IPS DF 19.7 (cell line): Measurements from ENCODE around the gene GALNT17.

ENCODE experiments used
- DNase-seq: peaks from one replicate; pipeline ENCODE4 v3.0.0-alpha.2; 2013; ENCODE audit warnings: low read depth, low spot score

GALNT17 gene

DNA sequence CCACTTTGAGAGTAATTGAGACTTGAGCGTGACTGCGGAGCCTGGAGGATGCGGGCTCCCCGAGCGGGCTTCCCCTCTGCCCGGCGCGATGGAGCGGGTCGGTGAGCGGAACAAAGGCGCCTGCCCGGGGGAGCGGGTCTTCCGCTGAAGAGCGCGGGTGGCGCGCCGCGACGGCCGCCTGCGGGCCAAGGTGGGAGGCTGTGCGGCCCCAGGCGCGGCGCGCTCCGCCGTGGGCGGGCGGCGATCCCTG is at the start of gene GALNT17:
Gene GALNT17 (plus strand): TSS at position 18 of the 250 bp plus-strand sequence.
- no peak for DNase-seq

DNA sequence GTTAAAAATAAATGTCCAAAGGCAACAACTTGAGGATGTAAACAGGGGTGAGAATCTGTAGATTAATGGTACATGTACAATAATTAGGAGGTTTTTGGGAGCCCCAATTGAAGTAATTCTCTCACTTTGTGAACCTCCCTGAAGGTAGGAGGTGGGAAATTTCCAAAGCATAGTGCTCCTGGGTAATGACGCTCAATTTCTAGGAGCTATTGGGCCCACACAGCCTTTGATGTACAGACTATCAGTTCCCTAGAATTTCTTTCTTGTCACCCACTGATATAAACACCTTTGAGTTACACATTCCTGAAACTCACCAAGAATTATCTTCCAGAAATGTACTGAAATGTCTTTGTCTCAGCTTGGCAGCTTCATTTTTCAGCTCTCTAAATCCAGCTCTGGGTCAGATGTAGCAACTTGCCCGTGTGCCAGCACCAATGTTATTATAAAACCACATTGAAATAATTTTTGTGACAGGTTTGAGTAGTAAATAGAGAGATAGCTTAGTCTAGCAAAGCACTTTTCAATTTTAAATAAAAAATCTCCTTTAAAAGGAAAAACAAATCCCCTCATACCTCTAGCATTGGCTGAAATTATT is 36.6 kb upstream of the GALNT17 start:
- DNase-seq, result no peak

DNA sequence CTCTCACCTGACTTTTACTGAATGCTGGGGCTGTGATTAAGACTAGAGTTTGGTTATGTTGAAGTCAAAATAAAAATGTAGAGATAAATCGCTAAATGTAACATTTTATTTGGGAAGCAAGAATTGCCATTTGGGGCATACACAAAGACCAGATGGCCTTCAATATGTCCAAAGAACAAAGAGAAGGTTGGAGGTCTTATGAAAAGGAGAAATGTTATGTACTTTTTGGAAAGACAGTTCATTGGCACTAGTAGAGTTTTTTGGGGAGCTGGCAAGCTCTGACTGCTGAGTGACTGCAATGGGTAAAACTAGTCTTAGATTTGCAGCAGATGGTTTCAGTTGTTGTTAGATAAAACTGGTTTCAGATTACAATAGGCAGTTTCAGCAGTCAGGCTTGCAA is 35.6 kb upstream of the GALNT17 start:
- no peak for DNase-seq

DNA sequence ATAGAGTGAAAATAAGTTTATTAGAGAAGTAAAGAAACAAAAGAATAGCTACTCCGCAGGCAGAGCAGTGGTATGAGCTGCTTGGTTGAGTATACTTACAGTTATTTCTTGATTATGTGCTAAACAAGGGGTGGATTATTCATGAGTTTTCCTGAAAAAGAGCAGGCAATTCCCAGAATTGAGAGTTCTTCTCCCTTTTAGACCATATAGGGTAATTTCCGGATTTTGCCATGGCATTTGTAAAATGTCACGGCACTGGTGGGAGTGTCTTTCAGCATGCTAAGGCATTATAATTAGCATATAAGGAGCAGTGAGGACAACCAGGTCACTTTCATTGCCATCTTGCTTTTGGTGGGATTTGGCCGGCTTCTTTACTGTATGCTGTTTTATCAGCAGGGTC is 25.7 kb upstream of the GALNT17 start:
- DNase-seq, result no peak

DNA sequence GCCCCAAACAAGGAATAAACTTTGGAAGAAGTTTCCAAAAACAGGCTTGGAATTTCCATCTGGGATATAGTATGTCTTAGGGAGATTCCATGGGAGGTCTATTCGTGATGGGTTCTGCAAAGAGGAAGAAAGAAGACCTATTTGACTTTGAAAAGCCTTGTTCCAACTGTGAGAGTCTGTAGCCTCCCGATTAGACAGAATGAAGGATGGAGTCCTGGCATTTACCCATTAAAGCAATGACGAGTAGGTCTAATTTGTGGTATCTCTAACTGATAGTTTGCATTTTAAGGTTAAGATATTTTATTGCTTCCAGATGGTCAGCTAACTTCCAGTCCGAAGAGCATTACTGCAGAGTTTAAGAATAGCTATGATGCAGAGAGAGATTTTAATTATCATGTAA is 19.5 kb upstream of the GALNT17 start:
- no peak for DNase-seq

DNA sequence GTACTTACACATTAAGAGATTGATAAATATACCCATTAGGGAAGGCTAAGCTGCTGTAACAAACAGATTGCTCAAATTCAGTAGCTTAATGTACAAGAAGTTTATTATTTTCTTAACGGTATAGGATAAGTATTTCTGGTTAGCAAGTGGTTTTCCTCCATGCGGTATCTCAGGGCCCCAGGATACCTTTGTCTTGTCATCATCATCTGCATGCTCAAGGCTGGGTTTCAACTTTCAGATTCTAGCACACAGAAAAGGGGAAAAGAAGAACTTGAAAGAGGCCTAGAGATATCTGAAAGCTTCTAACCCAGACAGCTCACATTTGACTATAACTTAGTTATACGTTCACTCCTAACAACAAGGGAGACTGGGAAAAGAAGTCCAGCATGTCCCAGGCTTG is 11.8 kb upstream of the GALNT17 start:
- DNase-seq, result no peak

DNA sequence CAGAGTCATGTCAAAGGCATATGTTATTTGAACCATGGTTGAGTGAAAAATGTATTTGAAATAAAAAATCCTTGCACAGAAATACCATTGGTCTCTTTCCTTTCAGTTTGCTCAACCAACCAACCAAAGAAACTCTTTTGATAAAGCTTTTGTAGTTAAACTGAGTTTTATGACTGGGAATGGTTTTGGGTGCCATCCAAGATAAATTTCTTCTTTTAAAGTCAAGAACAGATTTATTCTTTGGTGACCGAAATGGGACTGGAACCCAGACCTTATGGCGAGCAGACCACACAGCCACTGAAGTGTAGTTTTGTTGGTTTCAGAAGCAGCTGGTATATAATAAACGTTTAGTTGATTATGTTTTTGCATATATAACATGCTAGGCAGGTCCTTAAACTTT is 2.8 kb upstream of the GALNT17 start:
- DNase-seq, result no peak

DNA sequence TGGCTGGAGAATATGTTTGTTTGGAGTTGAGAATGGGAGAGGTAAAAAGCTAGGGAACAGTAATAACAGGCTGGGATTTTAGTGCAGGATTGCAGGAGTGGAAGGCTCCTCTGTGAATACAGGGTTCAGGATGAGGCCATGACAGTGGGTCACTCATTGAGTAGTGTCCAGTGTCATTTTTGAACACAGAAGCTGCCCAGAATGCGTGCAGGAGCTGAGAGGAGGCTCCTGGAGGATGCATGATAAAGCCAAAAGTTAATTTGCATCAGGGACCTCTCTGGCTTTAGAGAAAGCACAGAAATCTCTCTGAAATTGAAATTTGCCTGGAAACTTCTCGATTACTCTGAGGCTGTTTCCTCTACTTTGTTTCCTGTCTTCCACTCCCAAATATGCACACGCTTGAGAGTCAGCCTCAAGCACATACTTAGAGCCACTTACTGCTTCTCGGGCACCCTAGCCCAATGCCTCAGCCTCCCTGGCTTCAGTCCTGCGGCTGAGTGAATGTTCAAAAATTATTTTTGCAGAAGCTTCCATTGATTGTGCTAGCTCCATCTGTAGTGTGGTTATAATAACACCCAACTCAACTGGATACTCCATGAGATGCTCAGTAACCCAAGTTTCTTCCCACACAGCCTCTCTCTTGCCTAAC is 1.8 kb upstream of the GALNT17 start:
- DNase-seq, result no peak

DNA sequence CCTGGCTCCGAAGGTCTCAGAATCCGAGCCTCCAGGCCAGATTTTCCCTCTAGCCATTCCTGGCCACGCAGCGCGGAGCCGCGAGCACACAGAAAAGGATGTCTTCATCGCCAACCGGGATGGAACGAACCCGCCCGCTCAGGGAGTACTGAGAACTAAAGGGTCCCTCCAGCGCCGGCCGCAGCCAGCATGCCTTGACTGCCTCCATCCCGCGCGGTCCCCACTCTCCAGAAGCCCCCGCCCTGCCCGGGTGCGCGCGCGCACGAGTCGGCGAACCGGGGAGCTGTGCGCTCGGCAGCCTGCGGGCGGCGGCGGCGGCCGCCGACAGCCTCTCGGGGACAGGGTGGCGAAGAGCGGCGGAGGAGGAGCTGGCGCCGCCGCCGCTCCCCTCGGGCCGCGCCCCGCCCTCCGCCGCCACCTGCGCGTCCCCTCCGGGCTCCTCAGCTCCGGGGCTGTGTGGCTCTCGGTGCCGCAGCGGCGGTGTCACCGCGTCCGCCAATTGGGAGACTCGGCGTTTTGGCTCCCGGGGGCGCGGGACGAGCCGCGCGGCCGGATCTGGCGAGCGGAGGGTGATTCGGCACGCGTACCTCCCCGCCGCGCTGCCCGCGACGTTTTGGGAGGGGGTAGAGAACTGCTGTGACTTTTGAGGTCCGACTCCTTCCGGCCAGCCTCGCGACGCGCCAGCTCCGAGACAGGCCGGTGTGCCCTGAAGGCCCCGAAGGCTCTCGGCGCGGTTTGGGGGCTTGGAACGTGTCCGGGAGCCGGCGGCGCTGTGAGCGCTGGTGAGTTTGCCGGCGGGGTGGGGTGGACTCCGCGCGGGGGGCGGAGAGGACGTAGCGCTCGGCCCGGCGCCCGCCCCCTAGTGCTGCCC is 453 bp upstream of the GALNT17 start:
- no peak for DNase-seq

DNA sequence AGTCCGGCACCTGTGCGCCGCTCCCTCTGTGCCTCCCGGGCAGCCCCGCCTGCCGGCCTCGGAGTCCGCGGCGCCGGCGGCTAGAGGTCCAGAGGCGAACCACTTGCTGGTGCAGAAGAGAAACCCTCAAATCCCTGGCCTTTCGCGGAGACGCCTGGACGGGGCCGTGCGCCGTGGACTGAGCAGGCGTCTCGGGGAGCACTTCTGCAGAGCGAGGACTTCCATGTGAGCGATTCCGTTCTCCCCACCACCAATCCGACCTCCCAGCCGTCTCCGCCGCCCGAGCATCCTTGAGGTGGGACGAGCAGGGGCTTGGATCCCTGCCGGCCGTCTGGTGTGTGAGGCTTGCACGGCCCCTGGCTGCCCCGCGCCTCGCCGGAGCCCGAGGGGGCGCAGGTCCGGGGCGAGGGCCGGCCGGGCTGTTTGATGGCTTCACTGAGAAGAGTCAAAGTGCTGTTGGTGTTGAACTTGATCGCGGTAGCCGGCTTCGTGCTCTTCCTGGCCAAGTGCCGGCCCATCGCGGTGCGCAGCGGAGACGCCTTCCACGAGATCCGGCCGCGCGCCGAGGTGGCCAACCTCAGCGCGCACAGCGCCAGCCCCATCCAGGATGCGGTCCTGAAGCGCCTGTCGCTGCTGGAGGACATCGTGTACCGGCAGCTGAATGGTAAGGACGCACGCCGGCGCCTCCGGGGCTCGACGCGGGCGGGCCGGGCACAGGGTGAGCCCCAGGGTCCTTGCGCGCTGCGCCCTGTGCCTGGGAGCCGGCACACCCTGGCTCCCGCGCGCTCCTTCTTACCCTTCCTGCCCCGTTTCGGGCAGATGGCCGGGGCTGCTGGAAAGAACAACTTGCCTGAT is 660 bp downstream of the GALNT17 start:
- no peak for DNase-seq

DNA sequence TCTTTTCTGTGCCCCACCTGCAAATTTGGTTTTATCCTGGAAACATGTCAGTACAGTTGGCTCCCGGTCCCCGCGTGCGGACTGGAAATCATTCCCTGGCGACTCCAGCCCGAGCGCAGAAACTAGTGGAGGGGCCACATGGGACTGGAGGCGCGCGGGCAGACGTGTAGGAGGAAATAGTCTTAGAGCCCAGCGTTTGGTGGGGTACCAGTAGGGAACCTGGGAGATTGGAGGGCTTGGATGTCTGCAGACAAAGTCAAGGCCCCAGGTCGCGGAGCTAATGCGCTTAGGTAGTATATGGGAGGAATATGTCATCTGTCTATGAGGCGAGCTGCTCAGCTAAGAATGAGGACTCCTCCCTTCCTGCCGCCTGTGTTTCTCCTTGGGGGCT is 1.3 kb downstream of the GALNT17 start:
- no peak for DNase-seq

DNA sequence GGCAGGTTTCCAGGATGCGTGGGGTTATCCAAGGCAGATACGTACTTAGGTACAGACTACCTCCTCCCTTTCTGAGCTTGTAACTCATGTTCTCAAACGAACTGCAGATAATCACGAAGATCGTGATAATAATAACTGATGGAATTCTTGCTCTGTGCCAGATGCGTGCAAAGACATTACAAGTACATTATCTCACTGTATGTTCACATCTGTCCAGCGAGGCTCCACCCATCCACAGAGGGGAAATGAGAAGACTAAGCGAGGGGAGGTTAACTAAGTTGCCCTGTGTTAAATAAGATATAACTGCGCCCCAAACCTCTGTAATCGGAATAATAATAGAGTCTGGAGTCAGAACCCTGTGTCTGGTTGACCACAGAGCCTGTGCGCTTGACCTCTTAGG is 1.9 kb downstream of the GALNT17 start:
- no peak for DNase-seq

DNA sequence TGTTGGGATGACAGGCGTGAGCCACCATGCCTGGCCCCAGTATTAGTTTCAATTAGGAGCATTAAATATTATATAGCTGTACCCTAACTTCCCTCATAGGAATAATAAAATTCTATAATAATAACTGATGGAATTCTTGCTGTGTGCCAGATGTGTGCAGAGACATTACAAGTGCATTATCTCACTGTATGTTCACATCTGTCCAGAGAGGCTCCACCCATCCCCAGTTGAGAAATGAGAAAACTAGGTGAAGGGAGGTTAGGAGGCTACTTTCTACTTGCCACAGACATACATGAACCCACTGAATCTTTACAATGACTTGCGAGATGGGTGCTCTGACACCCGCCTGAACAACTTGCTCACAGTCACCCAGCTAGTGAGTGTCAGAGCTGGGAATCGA is 3.2 kb downstream of the GALNT17 start:
- DNase-seq, result no peak

DNA sequence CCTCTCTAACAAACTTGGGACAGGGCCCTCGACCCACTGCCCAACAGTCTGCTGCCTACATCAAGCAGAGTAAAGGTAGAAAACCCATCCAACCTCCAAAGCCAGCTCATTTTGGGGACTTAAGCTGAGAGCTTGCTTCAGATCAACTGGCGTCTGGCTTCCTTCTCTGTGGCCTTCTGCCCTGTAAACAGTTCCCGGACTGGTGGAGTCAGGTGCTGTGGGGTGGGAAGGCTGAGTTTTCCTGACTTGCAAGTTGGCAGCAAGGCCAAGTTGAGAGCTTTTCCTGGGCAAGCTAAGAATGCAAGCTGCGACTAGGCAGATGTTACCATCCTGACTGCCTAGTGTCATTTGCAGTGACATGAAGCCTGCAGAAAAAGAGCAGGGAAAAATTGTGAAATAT is 3.7 kb downstream of the GALNT17 start:
- no peak for DNase-seq

DNA sequence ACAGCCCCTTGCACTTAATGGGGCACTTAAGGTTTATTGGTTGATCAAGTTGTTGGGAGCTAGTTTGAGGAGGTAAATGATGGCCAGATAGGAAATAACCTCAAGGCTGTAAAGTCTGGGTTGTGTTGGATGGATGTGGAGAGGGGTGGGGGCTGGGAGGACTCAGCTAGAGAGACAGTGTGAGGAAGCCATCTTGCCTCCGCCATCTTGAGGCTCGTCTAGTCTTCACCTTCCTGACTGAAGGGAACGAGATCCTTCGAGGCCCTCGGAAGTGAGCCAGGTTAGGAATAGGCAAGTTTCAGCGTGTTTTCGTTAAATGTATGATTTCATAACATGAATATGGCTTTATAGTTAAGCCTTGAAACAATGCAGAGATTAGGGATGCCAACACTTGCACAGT is 5.5 kb downstream of the GALNT17 start:
- DNase-seq, result no peak

DNA sequence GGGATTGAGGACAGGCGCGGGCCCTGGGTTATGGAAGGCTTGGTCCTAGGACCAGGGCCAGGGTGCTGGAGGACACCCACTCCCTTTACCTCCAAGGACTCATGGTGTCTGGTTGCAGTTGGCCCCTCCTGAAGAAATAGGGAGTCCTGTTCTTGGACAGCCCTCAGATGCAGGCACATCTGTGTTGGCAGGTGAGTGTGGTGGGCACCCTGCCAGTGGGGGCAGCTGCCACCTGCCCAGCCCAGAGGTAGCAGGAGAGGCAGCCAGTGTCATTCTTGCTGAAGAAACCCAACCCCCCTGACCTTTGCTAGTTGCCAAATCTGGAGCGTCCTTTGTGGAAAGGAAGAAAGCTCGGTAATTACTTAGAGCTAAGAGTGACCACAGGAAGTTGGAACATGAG is 8.3 kb downstream of the GALNT17 start:
- no peak for DNase-seq

DNA sequence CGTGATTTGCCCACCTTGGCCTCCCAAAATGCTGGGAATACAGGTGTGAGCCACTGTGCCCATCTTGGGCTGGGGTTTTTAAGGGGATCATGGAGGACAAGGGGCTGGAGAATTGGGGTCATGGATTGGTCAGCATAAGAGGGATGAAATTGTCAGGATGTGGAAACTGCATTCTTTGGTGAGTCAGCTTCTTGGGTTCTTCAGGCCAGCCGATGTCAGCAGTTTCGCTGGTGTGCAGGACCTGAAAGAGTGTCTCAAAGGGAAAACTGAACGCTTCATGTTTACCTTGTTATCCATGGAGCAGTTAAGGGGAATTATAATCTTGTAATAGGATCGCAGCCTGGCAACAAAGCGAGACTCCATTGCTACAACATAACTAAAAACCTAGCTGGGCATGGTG is 13.0 kb downstream of the GALNT17 start:
- no peak for DNase-seq

DNA sequence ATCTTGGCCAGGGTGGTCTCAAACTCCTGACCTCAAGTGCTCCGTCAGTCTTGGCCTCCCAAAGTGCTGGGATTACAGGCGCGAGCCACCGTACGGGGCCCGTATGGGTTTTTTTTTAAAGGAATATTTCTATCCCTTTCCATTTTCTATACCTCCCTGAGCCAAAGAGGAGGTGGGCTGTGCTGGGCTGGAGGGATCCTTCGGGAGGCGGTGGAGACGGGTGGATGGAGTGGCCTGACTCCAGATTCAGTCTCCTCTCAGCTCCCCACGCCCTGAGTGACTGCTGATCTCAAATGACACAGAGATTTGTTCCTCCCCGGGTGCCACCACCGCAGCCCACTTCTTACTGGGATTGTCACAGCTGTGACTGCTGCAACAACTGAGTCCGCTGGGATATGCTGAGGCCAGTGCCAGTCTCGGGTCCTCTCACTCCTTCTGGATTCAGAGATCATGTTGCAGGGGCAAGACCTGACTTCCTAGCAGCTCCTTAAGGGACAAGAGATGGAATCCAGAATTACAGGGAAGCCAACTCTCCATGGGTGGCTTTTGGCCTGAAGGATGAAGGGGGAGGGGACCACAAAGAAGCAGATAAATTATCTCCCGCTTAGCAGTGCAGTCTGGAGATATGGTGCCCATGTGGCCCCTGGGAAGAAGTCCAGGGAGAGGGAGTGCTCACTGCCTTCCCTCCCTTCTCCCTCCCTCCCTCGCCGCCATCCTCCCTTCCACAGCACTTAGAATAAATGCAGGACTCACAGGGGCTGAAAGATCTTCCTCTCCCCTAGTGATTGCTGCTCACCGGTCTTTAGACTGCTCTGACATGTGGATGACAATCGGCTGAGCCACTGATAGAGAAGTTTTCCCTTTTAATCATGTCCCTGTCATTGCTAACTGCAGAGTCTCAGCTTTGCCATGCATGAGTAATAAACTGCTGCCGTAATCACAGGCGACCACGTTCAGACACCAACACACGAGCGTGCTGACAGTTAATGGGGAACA is 14.3 kb downstream of the GALNT17 start:
- DNase-seq, result no peak

DNA sequence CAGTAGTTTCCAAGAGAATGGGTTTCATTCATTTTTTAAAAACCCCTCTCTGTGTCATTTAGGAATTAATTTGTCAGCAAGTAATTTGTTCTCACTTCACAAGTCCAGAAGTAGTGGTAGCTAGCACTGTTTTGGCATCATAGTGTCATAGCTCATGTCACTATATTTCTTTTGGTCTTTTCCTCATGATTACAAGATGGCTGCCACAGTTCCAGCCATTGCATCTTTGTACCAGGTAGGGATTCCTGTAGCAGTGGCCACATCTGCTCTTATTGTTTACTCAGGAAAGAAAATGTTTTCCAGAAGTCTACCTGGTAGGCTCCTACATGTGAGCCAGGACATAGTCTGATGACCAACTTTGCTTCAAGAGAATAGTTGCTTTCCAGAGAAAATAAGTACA is 16.2 kb downstream of the GALNT17 start:
- no peak for DNase-seq

DNA sequence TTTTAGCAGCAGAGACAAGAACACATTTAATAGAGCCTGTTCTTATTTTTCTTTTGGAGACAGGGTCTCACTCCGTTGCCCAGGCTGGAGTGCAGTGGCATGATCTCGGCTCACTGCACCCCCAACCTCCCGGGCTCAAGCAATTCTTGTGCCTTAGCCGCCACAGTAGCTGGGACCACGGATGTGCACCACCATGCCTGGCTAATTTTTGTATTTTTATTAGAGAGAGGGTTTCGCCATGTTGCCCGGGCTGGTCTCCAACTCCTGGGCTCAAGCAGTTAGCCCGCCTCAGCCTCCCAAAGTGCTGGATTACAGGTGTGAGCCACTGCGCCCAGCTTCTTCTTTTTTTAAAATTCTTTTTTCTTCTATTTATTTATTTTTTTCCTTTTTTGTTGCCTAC is 23.3 kb downstream of the GALNT17 start:
- no peak for DNase-seq

DNA sequence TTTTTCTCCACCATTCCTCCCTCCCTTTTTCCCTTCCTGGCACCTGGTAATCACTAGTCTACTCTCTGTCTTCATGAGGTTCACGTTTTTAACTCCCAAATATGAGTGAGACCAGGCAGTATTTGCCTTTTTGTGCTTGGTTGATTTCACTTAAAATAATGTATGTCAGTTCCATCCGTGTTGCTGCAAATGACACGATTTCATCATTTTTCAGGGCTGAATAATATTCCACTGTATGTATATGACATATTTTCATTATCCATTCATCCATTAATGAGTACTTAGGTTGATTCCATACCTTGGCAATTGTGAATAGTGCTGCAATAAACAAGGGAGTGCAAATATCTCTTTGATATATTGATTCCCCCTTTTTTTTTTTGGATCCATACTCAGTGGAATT is 25.8 kb downstream of the GALNT17 start:
- DNase-seq, result no peak
